ENCODE results near the gene SERPINA12.
A peak's percentile ranks its signal among the peaks of the same experiment; 100 is the strongest.
"Not testable (repeated sequence)": the region's sequence is repeated elsewhere in the genome, so short reads cannot be mapped to it uniquely, and the experiment has no call there.

The SERPINA12 gene

GRCh38 chr14:94491511-94491910 lies 17.8 kb downstream of the SERPINA12 start:
- DNase-seq (ENCODE audit: low spot score), result no peak

GRCh38 chr14:94489336-94489735 lies 19.9 kb downstream of the SERPINA12 start:
- no peak for DNase-seq (ENCODE audit: low spot score)

GRCh38 chr14:94486883-94487282 lies 22.4 kb downstream of the SERPINA12 start:
- DNase-seq (ENCODE audit: low spot score), result no peak

- peak; percentile 18 for DNase-seq (ENCODE audit: low spot score)
Observed at GRCh38 chr14:94485944-94486841, 23.1 kb downstream of the SERPINA12 start.

GRCh38 chr14:94484481-94484880 lies 24.8 kb downstream of the SERPINA12 start:
- DNase-seq (ENCODE audit: low spot score), result no peak

GRCh38 chr14:94483729-94484275 lies 25.5 kb downstream of the SERPINA12 start:
- no peak for DNase-seq (ENCODE audit: low spot score)

- no peak for DNase-seq (ENCODE audit: low spot score)
Observed at GRCh38 chr14:94483071-94483451, 26.2 kb downstream of the SERPINA12 start.

- not testable (repeated sequence) for DNase-seq (ENCODE audit: low spot score)
Observed at GRCh38 chr14:94482132-94483070, 26.9 kb downstream of the SERPINA12 start.

- DNase-seq (ENCODE audit: low spot score), result no peak
Observed at GRCh38 chr14:94481468-94482131, 27.7 kb downstream of the SERPINA12 start.

- no peak for DNase-seq (ENCODE audit: low spot score)
Observed at GRCh38 chr14:94480809-94481208, 28.5 kb downstream of the SERPINA12 start.

GRCh38 chr14:94478420-94478819 lies 30.8 kb downstream of the SERPINA12 start:
- no peak for DNase-seq (ENCODE audit: low spot score)

GRCh38 chr14:94476023-94476422 lies 33.2 kb downstream of the SERPINA12 start, which contains the start of gene SERPINA9:
Gene SERPINA9, minus strand, starts transcription at chr14:94476197. Its CDS starts 6,357 bp downstream, at chr14:94469840.
- no peak for DNase-seq (ENCODE audit: low spot score)

- no peak for DNase-seq (ENCODE audit: low spot score)
Observed at GRCh38 chr14:94474581-94475031, 34.7 kb downstream of the SERPINA12 start.

- no peak for DNase-seq (ENCODE audit: low spot score)
Observed at GRCh38 chr14:94473666-94474410, 35.4 kb downstream of the SERPINA12 start.

GRCh38 chr14:94472842-94473241 lies 36.4 kb downstream of the SERPINA12 start:
- no peak for DNase-seq (ENCODE audit: low spot score)

GRCh38 chr14:94471045-94471444 lies 38.2 kb downstream of the SERPINA12 start:
- DNase-seq (ENCODE audit: low spot score), result no peak

GRCh38 chr14:94470311-94470710 lies 39.0 kb downstream of the SERPINA12 start:
- no peak for DNase-seq (ENCODE audit: low spot score)

GRCh38 chr14:94469261-94469660 lies 40.0 kb downstream of the SERPINA12 start:
- no peak for DNase-seq (ENCODE audit: low spot score)

GRCh38 chr14:94467728-94468520 lies 41.3 kb downstream of the SERPINA12 start:
- DNase-seq (ENCODE audit: low spot score), result no peak
